Fibroblast of lung (primary cell): Measurements from ENCODE around the gene NRAP.

Experiments used
- CTCF ChIP-seq, 2 donors: IDR thresholded peaks in 1 of 2; conservative IDR thresholded peaks in 1 of 2; 1 replicate in 1 of 2; 2 replicates in 1 of 2; pipeline ENCODE4 v1.5.1; 2011 to 2012; ENCODE audit warnings: low read length in 2 of 2, control low read depth in 1 of 2, inconsistent platforms in 1 of 2, low read depth in 1 of 2, mild to moderate bottlenecking in 1 of 2
- EZH2 ChIP-seq: IDR thresholded peaks from 2 replicates; pipeline ENCODE4 v1.5.1; 2012; ENCODE audit warnings: low read length, control low read depth, mild to moderate bottlenecking; ENCODE audit errors: missing control alignments

GRCh38 chr10:113622831-113623230 lies 41.0 kb downstream of the NRAP start:
- TF ChIP-seq CTCF (conservative IDR thresholded peaks at IDR 0.05 in 1 of 2, IDR thresholded peaks at IDR 0.05 in 1 of 2; ENCODE audit: low read depth in 1 of 2, low read length in 2 of 2) (no peak), EZH2 (no peak)
